Aorta (tissue), 5 donors: ENCODE data around the gene ZNF200. TPM values are rescaled to one million over a fixed set of nuclear protein-coding genes. Genes with fewer than 3 reads are reported as not detected.

Experiments used
- ATAC-seq: fragments of 200-7000 bp; cut with Tn5 transposase; one replicate; pipeline ENCODE4 v1.9.1; 2022; ENCODE audit warnings: moderate library complexity; ENCODE audit not compliant: low FRiP score
- DNase-seq, 2 donors: peaks; one replicate each; pipeline ENCODE4 v3.0.0-alpha.2; 2020
- H3K27ac ChIP-seq, 2 donors: one replicate each; pipeline ENCODE4 v1.5.1; 2013; ENCODE audit warnings: low read length in 2 of 2, mild to moderate bottlenecking in 2 of 2, moderate library complexity in 2 of 2, control low read depth in 1 of 2, inconsistent platforms in 1 of 2, low read depth in 1 of 2
- H3K27me3 ChIP-seq, 2 donors: one replicate each; pipeline ENCODE4 v1.6.1; 2013; ENCODE audit warnings: control low read depth in 1 of 2, low read length in 1 of 2, mild to moderate bottlenecking in 1 of 2, moderate library complexity in 1 of 2; ENCODE audit not compliant: insufficient read depth in 2 of 2, control insufficient read depth in 1 of 2
- H3K36me3 ChIP-seq, 2 donors: one replicate each; pipeline ENCODE4 v1.6.1; 2013; ENCODE audit warnings: control low read depth in 1 of 2, low read length in 1 of 2, mild to moderate bottlenecking in 1 of 2; ENCODE audit not compliant: insufficient read depth in 2 of 2, control insufficient read depth in 1 of 2
- H3K4me1 ChIP-seq, 2 donors: one replicate each; pipeline ENCODE4 v1.6.1; 2013; ENCODE audit warnings: low read length in 2 of 2, control low read depth in 1 of 2, mild to moderate bottlenecking in 1 of 2, moderate library complexity in 1 of 2; ENCODE audit not compliant: insufficient read depth in 2 of 2, control insufficient read depth in 1 of 2
- H3K4me3 ChIP-seq, 2 donors: one replicate each; pipeline ENCODE4 v1.5.1; 2013; ENCODE audit warnings: low read length in 2 of 2, control low read depth in 1 of 2, mild to moderate bottlenecking in 1 of 2
- H3K9me3 ChIP-seq: one replicate; pipeline ENCODE4 v1.6.1; 2013; ENCODE audit warnings: mild to moderate bottlenecking, low read length; ENCODE audit not compliant: control insufficient read depth
- WGBS, 2 donors: extraction: QIAGEN DNeasy Blood & Tissue Kit; methylation state at CpG; one replicate each; pipeline ENCODE4 v1.1.7; 2013; 5-methylcytosine and 5-hydroxymethylcytosine counted together
- intact Hi-C, 2 donors: fragments of 100-400 bp; cut with DNase I; formaldehyde crosslinking; loops; one replicate each; pipeline versions ENCODE4 v1.14.2 to v1.15.0; 2022
- polyA plus RNA-seq, 2 donors: library from polyadenylated mRNA; stranded (reverse); fragments of 200-250 nt; gene quantifications; one replicate each; pipeline ENCODE4 v1.2.3, GENCODE V29; 2013
- total RNA-seq, 2 donors: library from RNA; stranded (reverse); fragmentation: NEBNext Ultra II Directional; extraction: Animal tissue kit (Norgen Biotek cat#: 25700); gene quantifications; one replicate each; pipeline ENCODE4 v1.2.1, GENCODE V29; 2021
- donor health status: healthy with polysubstance abuse.
- donor health status: Bipolar disorder and iron deficiency.
- donor health status: DM: no; HTN: no; CAD: no.
- donor health status: DM: no; HTN: no; CAD: no.
- donor health status: DM: yes; HTN: yes; CAD: no.

ZNF200 gene
- total and polyA plus RNA-seq, 4 donors = 4.0 to 8.1 (median 6.0) TPM

DNA sequence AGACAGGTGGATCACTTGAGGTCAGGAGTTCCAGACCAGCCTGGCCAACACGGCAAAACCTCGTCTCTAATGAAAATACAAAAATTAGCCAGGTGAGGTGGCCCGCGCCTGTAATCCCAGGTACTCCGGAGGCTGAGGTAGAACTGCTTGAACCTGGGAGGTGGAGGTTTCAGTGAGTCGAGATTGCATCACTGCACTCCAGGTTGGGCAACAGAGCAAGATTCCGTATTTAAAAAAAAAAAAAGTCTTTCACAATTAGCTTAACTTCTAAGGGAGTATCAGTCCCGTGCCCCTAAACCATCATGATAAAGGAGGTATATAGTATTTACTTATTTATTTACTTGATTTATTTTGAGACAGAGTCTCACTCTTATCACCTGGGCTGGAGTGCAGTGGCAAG is 24.9 kb upstream of the ZNF200 start:
- DNase-seq = no peak
- intact Hi-C loops = no loop called here
- no peak overlapping the region for H3K4me3 ChIP-seq
- H3K27ac ChIP-seq = no peak overlapping the region
- H3K36me3 ChIP-seq = no peaks in the 10 kb centered on the region
- ATAC-seq = no peak
- H3K4me1 ChIP-seq = no peaks in the 10 kb centered on the region
- no peaks in the 10 kb centered on the region for H3K9me3 ChIP-seq
- no peaks in the 10 kb centered on the region for H3K27me3 ChIP-seq
- WGBS, 2 donors = 83 to 90% methylated on average over 8 of the region's 8 CpGs

- DNase-seq (no peak), ATAC-seq (no peak)
- Histone ChIP-seq H3K27me3 (no peaks in the 10 kb centered on the region), H3K9me3 (no peaks in the 10 kb centered on the region), H3K36me3 (no peaks in the 10 kb centered on the region), H3K27ac (no peak overlapping the region), H3K4me3 (no peak overlapping the region), H3K4me1 (no peaks in the 10 kb centered on the region)
- intact Hi-C loops = no loop called here
- 71 to 75% methylated on average over 9 of the region's 9 CpGs for WGBS, 2 donors
Measured at GRCh38 chr16:3256866-3257465, 22.0 kb upstream of the ZNF200 start.

DNA sequence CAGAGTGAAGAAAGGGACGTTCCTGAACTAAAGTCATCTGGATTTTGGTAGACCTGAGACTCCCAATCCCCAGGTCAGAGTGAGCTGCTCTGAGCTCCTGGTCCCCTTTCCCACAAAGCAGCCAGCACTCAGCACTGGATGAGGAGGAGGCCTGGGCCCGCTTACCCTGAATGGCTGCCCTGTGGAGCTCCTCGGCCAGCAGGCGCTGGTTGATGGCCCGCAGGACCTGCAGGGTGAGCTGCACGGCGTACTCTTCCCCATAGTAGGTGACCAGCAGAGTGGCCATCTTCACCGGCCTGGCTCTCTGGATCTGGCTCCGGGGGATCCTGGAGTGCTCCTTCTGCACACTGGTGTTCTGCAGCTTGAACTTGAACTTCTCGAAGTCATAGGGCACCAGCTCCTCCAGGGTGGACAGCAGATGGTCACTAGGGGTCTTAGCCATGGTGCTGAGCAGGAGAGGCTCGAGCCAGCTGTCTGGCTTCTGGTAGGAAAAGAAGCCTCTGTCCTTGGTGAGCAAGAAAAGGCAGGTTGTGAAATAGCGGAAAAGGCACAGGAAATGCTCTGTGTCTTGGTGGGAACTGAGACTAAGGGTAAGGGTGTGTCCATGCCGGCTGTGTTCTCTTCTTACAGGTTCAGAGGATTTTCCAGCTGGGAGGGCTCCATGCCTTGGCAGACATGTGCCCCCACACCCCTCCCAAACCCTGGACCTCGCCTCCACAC is 21.3 kb upstream of the ZNF200 start, which contains the start of gene MEFV:
TSS of gene MEFV (minus strand) at position 488 of the 720 bp plus-strand sequence. CDS start at position 442, 46 bp downstream.
- Histone ChIP-seq H3K36me3 (no peaks in the 10 kb centered on the region), H3K4me3 (no peak within 1 kb of the TSS), H3K27ac (no peak within 1 kb of the TSS), H3K4me1 (no peaks in the 10 kb centered on the region), H3K9me3 (no peaks in the 10 kb centered on the region), H3K27me3 (no peaks in the 10 kb centered on the region)
- peak; percentile 37 for ATAC-seq
- DNase-seq = no peak
- WGBS, 2 donors = 81 to 82% methylated on average over 14 of the region's 14 CpGs
- intact Hi-C loops = no loop called here

- intact Hi-C loops = no loop called here
- ATAC-seq (no peak), DNase-seq (no peak)
- H3K36me3 ChIP-seq = no peaks in the 10 kb centered on the region
- no peaks in the 10 kb centered on the region for H3K9me3 ChIP-seq
- H3K27ac ChIP-seq = no peak overlapping the region
- H3K27me3 ChIP-seq = no peaks in the 10 kb centered on the region
- no peaks in the 10 kb centered on the region for H3K4me1 ChIP-seq
- no peak overlapping the region for H3K4me3 ChIP-seq
- 35 to 48% methylated on average over 35 of the region's 35 CpGs for WGBS, 2 donors
Measured at GRCh38 chr16:3254309-3254708, 19.4 kb upstream of the ZNF200 start.

- Histone ChIP-seq H3K9me3 (no peaks in the 10 kb centered on the region), H3K4me1 (no peaks in the 10 kb centered on the region), H3K36me3 (no peaks in the 10 kb centered on the region), H3K27me3 (no peaks in the 10 kb centered on the region), H3K4me3 (no peak overlapping the region), H3K27ac (no peak overlapping the region)
- intact Hi-C loops = no loop called here
- ATAC-seq (no peak), DNase-seq (no peak)
- 83 to 84% methylated on average over 4 of the region's 4 CpGs for WGBS, 2 donors
Measured at GRCh38 chr16:3252967-3253366, 18.0 kb upstream of the ZNF200 start.

- Histone ChIP-seq H3K9me3 (no peaks in the 10 kb centered on the region), H3K27ac (no peak overlapping the region), H3K36me3 (no peaks in the 10 kb centered on the region), H3K4me3 (no peak overlapping the region), H3K27me3 (no peaks in the 10 kb centered on the region), H3K4me1 (no peaks in the 10 kb centered on the region)
- intact Hi-C loops = no loop called here
- ATAC-seq = no peak
- 79 to 84% methylated on average over 14 of the region's 14 CpGs for WGBS, 2 donors
- no peak for DNase-seq
Measured at GRCh38 chr16:3249451-3249850, 14.5 kb upstream of the ZNF200 start.

DNA sequence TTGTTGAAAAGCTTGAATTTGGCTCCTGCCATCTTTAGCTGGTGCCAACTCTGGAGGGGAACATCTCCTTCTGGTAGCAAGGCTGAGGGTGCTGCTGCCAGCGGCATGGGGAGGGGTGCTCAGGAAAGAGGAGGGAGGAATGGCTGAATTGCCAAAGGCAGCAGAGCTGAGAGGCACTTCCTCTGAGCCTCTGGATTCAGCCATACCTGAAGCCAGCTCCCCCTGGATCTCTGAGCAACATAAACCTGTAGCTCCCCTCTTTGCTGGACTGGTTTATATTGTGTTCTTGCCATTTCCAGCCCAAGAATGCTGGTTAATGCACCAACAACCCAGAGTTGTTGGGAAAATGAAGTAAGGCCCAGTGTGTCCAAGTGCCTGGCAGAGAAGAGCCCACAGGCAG is 14.1 kb upstream of the ZNF200 start:
- intact Hi-C loops = no loop called here
- Histone ChIP-seq H3K9me3 (no peaks in the 10 kb centered on the region), H3K36me3 (no peaks in the 10 kb centered on the region), H3K27ac (no peak overlapping the region), H3K4me1 (no peaks in the 10 kb centered on the region), H3K27me3 (no peaks in the 10 kb centered on the region), H3K4me3 (no peak overlapping the region)
- ATAC-seq (no peak), DNase-seq (no peak)
- WGBS, 2 donors = 67 to 71% methylated on average over 1 of the region's 1 CpG

DNA sequence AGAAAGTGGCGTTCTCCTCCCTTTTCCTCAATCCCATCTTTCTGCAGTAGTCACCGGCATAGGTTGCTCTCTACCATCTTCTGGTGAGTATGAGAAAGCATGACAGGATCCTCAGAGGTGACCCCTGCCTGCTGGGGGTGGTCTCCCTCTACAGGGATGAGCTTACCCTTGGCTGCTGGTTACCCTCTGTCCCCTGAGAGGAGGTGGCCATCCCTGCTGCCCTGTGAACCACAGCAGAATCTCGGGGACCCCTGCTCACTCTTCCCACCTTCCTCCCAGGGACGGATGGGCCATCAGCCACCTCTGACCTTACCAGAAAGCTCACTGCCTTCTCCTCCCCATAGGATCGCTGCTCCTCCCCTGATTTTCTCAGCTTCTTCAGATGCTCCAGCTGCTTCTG is 13.6 kb upstream of the ZNF200 start:
- Histone ChIP-seq H3K27ac (no peak overlapping the region), H3K4me1 (no peaks in the 10 kb centered on the region), H3K36me3 (no peaks in the 10 kb centered on the region), H3K4me3 (no peak overlapping the region), H3K27me3 (no peaks in the 10 kb centered on the region), H3K9me3 (no peaks in the 10 kb centered on the region)
- WGBS, 2 donors = 79 to 80% methylated on average over 5 of the region's 5 CpGs
- ATAC-seq (no peak), DNase-seq (no peak)
- intact Hi-C loops = no loop called here

DNA sequence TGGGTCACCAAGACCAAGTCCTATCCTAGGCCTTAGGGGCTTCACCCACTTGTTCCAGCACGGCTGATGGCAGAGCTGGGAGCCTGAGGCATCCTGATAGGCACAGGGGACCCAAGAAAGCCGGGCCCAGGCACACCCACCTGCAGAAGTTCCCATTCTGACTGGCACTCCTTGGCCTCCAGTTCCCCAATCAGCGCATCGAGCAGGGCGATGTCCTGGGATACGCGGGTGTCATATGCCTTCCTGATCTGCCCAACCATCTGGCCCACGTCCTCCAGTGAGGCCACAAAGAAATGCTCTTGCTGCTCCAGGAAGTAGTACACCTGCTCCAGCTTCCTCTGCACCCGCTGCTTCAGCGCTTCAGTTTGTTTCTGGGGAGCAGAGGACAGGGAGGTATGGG is 11.9 kb upstream of the ZNF200 start:
- Histone ChIP-seq H3K27ac (no peak overlapping the region), H3K27me3 (no peaks in the 10 kb centered on the region), H3K4me3 (no peak overlapping the region), H3K36me3 (no peaks in the 10 kb centered on the region), H3K4me1 (no peaks in the 10 kb centered on the region), H3K9me3 (no peaks in the 10 kb centered on the region)
- DNase-seq (no peak), ATAC-seq (no peak)
- WGBS, 2 donors = 83 to 86% methylated on average over 10 of the region's 10 CpGs
- intact Hi-C loops = no loop called here
